ENCODE results near the gene FUS. TPM values are rescaled to one million over a fixed set of nuclear protein-coding genes. Genes with fewer than 3 reads are reported as not detected.

The FUS gene
- total and polyA plus RNA-seq, 2 of the 8 experiments (the other 6 are each of a cell fraction or from before 2014, with no cell fraction given) = 484 to 685 TPM

DNA sequence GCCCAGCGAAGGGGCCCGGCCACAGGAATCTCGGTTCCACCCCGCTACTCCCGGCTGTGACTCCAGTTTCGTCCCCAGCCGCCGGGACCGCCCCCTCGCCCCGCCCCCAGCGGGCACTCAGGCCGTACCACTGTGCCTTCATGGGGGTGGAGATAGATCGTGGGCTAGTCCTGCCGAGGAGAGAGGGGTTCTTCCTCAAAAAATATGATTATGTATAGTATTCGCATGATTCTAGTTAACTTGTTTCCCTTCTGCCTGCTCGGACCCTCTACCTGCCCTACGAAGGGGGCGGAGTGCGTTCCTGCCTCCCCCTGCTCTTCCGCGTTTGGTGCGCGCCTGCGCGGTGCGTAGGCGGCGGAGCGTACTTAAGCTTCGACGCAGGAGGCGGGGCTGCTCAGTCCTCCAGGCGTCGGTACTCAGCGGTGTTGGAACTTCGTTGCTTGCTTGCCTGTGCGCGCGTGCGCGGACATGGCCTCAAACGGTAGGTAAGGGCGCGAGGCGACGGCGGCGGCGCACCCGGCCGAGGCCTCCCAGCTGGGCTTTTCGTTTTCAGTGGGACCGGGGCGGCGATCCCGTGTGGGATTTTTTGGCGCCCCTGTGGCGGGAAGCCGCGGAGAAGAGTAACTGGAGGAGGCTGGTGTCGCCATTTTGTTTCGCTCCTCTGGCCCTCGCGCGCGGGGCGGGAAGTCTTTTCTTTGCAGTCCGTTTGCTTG, at the start of gene FUS (continued):
- TF ChIP-seq KDM5A (IDR thresholded peaks at IDR 0.05; ENCODE audit: low read length) (no peak), NRF1 (IDR thresholded peaks at IDR 0.05; ENCODE audit: low read depth, low read length) (0 out of 2 replicates have a peak, but pooled peaks have one; percentile 29), SIX5 (IDR thresholded peaks at IDR 0.05; ENCODE audit: low read depth, low read length) (peak; percentile 45; the same call in 1 of the 2 replicates), POLR2AphosphoS5 (IDR thresholded peaks at IDR 0.05; ENCODE audit: low read depth, low read length) (peak; percentile 100), FOSL1 (IDR thresholded peaks at IDR 0.05; ENCODE audit: insufficient read depth, low read depth, low read length) (no peak), RAD21 (IDR thresholded peaks at IDR 0.05 in 1 of 2, conservative IDR thresholded peaks at IDR 0.05 in 1 of 2; ENCODE audit: low read depth in 2 of 2, low read length in 2 of 2) (no peak), POU5F1 (IDR thresholded peaks at IDR 0.05; ENCODE audit: low read depth, low read length) (no peak), CBX8 (IDR thresholded peaks at IDR 0.05; ENCODE audit: borderline replicate concordance, low read depth, low read length) (no peak), RNF2 (IDR thresholded peaks at IDR 0.05; ENCODE audit: borderline replicate concordance, low read depth, low read length, missing control alignments, poor library complexity, severe bottlenecking) (no peak)
- TF ChIP-seq, protein P1, sequence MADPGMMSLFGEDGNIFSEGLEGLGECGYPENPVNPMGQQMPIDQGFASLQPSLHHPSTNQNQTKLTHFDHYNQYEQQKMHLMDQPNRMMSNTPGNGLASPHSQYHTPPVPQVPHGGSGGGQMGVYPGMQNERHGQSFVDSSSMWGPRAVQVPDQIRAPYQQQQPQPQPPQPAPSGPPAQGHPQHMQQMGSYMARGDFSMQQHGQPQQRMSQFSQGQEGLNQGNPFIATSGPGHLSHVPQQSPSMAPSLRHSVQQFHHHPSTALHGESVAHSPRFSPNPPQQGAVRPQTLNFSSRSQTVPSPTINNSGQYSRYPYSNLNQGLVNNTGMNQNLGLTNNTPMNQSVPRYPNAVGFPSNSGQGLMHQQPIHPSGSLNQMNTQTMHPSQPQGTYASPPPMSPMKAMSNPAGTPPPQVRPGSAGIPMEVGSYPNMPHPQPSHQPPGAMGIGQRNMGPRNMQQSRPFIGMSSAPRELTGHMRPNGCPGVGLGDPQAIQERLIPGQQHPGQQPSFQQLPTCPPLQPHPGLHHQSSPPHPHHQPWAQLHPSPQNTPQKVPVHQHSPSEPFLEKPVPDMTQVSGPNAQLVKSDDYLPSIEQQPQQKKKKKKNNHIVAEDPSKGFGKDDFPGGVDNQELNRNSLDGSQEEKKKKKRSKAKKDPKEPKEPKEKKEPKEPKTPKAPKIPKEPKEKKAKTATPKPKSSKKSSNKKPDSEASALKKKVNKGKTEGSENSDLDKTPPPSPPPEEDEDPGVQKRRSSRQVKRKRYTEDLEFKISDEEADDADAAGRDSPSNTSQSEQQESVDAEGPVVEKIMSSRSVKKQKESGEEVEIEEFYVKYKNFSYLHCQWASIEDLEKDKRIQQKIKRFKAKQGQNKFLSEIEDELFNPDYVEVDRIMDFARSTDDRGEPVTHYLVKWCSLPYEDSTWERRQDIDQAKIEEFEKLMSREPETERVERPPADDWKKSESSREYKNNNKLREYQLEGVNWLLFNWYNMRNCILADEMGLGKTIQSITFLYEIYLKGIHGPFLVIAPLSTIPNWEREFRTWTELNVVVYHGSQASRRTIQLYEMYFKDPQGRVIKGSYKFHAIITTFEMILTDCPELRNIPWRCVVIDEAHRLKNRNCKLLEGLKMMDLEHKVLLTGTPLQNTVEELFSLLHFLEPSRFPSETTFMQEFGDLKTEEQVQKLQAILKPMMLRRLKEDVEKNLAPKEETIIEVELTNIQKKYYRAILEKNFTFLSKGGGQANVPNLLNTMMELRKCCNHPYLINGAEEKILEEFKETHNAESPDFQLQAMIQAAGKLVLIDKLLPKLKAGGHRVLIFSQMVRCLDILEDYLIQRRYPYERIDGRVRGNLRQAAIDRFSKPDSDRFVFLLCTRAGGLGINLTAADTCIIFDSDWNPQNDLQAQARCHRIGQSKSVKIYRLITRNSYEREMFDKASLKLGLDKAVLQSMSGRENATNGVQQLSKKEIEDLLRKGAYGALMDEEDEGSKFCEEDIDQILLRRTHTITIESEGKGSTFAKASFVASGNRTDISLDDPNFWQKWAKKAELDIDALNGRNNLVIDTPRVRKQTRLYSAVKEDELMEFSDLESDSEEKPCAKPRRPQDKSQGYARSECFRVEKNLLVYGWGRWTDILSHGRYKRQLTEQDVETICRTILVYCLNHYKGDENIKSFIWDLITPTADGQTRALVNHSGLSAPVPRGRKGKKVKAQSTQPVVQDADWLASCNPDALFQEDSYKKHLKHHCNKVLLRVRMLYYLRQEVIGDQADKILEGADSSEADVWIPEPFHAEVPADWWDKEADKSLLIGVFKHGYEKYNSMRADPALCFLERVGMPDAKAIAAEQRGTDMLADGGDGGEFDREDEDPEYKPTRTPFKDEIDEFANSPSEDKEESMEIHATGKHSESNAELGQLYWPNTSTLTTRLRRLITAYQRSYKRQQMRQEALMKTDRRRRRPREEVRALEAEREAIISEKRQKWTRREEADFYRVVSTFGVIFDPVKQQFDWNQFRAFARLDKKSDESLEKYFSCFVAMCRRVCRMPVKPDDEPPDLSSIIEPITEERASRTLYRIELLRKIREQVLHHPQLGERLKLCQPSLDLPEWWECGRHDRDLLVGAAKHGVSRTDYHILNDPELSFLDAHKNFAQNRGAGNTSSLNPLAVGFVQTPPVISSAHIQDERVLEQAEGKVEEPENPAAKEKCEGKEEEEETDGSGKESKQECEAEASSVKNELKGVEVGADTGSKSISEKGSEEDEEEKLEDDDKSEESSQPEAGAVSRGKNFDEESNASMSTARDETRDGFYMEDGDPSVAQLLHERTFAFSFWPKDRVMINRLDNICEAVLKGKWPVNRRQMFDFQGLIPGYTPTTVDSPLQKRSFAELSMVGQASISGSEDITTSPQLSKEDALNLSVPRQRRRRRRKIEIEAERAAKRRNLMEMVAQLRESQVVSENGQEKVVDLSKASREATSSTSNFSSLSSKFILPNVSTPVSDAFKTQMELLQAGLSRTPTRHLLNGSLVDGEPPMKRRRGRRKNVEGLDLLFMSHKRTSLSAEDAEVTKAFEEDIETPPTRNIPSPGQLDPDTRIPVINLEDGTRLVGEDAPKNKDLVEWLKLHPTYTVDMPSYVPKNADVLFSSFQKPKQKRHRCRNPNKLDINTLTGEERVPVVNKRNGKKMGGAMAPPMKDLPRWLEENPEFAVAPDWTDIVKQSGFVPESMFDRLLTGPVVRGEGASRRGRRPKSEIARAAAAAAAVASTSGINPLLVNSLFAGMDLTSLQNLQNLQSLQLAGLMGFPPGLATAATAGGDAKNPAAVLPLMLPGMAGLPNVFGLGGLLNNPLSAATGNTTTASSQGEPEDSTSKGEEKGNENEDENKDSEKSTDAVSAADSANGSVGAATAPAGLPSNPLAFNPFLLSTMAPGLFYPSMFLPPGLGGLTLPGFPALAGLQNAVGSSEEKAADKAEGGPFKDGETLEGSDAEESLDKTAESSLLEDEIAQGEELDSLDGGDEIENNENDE (IDR thresholded peaks at IDR 0.05; ENCODE audit: insufficient replicate concordance, low read length) = no peak
